CMK (cell line): ENCODE data around the gene DLGAP1.

Source experiments
- DNase-seq: peaks from one replicate; pipeline ENCODE4 v3.0.0-alpha.2; 2010; ENCODE audit warnings: low read depth

DLGAP1 gene

DNA sequence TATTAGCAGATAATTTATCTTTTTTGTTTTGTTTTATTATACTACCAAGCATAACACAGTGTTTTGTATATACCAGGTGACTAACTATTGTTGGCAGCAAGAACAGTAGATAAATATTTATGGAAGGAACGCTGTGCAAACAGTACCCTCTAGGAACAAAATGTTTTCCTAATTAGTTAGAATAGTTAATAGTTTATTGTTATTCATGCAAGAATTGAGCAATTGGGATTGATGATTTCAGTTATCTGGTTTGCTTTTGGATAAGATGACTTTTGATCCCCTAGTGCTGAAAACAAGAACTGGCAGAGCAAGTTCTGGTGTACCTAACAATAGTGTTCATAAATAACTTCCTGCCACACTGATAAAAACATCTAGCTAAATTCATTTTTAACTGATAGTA, 681.8 kb downstream of the DLGAP1 start:
- DNase-seq: no peak

DNA sequence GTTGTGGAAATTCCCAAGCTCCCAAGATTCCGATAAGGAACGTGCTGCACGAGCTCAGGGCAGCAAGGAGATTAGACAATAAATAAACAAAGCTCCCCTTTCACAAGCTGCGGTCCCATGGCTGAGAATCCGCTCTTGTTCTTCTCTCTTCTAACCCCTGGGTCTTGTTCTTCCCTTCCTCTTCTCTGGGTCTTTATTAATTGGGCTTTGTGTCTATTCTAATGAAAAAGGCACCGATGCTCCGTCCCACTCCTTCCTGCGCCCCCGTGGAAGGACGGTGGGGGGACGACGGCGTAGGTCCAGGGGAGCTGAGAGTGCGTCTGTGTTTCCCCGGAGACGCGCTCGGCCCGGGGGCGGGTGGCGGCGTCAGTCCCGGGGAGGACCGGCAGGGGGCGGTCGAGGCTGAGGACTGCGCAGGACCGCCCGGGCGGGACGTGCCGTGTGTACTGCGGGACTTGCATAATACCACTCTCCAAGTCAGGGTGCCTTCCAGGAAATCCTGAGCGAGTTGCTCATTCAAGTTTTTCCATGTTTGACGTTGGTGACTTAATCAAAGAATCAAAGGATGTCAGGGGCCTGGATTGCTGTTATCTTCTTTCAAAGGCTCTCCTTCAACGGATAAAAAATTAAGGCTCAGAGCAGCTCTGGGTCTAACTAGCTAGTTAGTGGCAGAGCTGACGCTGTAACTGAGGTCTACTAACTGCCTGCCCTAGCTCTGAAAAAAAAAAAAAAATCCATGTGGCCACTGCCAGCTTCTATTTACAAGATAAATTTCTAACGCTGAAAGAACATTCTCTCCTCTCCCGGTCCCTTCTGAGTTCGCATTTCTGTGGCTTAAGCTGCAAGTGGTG, 683.8 kb downstream of the DLGAP1 start:
- DNase-seq: peak; percentile 12

DNA sequence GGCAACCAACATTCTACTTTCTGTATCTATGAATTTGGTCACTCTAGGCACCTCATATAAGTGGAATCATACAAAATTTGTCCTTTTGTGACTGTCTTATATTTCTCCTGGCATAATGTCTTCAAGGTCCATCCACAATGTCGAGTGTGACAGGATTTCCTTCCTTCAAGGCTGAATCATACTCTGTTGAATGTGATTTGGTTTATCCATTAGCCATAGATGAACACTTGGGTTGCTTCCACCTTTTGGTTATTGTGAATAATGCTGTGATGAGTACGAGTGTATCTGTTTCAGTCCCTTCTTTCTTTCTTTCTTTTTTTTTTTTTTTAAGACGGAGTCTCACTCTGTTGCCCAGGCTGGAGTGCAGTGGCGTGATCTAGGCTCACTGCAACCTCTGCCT, 693.8 kb downstream of the DLGAP1 start:
- DNase-seq: no peak

DNA sequence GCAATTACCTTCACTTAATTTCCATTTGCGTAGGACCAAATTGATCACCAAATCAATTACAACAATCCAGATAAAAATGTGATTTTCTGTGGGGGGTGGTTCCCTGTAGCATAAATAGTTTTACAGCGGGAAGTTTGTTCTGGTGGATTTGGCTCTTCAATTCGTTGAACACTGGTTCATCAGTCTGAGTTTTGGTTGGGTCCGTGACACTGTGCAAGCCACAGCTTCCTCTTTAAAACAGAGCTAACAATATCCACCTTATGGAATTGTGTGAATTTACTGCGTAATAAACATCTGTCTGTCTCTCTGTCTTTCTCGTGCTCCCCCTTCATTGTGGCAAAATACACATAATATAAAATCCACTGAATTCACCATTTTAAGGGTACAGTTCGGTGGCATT, 694.4 kb downstream of the DLGAP1 start:
- no peak for DNase-seq

DNA sequence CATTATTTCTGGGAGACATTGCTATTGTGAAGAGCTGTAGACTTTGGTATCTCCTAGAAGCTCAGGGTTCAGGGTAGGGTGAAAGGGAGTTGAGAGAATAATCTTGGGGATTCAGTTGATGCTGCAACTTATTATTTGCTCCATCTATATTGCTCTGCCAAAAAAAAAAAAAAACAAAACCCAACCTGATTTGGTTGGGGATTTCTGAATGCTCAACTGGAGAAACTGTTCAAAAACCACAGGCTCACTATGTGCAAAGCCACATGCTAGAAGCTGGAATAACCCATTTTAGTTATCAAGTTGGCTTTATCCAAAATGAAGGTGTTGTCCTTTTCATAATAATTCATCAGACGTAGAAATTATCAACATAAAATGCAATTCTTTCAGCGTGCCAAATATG, 696.0 kb downstream of the DLGAP1 start:
- DNase-seq: no peak

DNA sequence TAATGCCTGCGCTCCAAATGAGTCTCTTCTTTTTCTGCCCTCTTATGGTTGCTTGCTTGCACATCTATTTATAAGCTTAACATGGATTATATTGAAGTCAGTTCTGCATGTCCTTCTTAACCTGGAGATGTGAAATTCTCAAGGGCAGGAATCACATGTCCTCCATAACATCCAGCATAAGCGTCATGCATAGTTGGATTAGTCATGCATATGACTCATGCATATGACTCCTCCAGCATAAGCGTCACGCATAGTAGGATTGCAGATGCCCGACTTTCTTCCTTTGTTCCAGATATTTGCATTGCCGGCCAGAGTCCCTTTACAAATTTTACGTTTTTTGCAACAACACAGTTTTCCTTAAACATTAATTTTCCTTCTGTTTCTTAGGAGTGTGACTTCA, 696.6 kb downstream of the DLGAP1 start:
- no peak for DNase-seq

DNA sequence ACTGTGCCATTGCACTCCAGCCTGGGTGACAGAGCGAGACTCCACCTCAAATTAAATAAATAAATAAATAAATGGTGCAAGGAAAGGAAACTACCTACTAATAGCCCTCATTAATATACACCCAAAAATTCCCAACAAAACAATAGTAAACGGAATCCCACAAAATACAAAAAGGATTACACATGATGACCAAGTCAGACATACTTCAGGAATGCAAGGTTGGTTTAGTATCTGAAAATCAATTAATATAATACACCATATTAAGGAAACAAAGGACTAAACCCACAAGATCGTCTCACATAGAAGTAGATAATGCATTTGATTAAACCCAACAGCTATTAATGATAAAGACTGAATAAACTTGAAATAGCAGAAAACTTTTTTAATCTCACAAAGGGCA, 697.7 kb downstream of the DLGAP1 start:
- DNase-seq: no peak

DNA sequence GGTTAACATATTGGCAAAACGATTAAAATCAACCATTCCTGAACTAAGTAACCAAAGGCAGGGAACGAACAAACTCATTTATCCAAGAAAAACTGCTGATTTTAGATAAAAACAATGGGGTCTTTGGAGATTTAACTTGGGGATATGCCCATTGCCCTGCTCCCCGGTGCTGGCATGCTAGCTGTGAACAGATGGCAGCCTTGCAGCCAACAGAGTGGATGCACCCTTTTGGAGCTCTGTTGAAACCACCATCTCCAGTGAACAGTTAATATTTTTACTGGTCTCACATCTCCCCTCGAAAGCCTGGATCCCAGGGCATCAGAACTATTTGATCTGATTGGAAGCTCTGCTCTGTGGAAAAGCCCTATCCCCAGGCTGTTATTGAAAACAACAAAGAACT, 702.0 kb downstream of the DLGAP1 start:
- DNase-seq: no peak

DNA sequence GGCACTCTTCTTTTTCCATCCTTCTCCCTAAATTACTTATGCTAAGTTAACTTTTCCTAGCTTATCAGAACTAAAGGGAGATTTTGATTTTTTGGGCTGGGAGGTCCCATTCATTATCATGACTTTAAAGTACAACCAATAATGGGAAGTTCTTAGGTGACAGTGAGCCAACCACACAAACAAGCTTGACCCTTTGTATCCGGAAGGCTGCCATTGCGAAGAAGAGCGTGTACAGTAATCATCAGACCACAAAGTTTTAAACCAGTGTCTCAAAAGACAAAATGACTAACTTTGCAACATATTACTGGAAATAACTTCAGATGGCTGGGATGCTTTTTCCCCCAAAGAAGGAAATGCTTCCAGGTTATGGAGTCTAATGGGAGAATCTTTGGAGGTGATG, 707.0 kb downstream of the DLGAP1 start:
- DNase-seq: no peak

DNA sequence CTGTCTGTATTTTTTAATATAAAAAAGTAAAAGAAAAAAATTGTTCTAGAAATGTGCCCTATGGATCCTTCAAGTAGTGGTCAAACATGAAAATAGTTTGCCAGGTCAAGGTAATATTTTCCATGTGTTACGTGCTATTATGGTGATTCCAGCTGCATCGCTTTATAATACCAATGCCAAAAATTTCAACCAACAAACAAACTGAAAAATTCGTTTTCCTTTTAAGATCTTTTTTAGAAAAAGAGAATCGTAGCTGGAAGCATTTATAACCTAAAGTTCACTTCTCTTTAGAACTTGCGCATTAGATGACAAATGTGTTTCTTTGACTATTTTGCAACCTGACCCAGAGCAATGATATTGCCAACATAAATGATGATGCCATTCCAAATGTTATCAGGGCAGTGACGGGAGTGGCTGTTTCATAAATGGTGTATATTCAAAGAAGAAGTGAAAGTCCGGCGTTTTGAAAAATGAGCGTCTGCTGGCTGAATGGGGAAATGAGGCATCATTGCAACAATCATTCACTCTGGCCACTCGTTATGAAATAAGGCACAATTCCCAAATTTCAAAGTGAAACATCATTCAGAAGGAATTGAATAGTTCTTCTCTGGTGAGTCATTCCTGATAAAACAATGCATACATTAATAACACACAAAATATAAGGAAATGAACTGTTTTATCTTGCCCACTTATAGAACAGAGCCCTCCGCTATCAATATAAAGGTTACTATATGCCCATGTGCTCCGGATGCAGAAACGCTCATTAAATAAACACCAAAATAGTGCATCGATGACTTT, 707.7 kb downstream of the DLGAP1 start:
- DNase-seq: no peak

DNA sequence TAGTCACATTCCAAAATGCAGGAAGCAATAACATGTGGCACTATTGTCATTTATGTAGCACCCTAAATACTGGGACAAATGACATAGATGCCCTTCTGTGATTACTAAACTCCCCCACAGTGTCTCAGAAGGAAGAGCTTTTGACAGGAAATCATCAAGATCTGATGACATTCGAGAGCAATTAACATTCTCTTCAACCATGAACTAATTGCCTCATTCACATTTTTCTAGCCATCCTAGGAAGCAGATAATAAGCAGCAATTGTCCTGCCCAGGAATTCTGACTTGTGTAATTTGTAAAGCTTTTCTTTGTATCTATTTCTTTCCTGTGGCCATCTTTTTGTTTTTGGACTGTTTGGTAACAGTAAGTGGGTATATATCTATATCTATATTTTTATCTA, 712.6 kb downstream of the DLGAP1 start:
- DNase-seq: no peak

DNA sequence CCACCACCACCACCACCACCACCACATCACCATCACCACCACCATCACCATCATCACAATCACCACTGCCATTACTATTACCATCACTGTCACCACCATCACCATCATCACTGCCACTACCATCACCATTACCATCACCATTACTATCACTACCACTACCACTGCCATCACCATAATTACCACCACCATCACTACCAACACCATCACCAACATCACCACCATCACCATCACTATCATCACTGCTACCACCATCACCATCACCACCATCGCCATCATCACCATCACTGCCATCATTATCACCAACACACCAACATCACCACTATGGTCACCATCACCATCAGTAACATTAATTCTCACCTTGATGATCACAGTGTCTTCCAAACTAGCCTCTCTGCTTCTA, 713.8 kb downstream of the DLGAP1 start:
- no peak for DNase-seq

DNA sequence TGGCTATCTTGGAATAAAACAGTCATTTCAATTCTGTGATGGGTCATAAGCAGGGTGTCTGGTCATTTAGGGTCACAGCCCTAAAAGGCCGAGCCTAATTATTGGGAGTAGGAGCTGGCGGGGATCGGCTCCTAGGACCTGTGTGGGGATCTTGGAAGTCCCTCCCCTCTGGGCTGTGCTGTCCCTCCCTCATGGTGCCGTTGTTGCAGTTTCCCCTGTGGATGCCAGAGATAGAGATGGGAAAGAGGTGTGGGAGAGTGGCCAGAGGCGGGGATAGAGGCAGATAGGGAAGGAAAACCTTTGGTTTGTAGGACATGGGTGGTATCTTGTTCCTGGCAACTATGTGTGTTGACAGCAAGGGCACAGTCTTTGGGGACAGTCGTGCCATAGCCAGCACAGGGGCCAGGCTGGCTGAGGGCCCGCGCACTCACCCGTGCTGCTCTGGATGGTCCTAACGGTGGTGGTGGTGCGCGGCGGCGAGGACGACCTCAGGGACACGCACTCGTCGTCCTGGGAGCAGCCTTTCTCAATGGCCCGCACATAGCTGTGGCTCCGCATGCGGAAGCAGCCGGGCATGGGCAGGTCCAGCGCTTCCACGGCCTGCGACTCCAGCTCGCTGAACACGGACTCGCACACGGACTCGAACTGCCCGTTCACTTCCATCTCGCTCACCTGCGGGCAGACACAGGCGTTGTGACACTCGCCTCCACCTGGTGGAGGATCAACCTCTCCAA, 726.2 kb downstream of the DLGAP1 start:
- no peak for DNase-seq

DNA sequence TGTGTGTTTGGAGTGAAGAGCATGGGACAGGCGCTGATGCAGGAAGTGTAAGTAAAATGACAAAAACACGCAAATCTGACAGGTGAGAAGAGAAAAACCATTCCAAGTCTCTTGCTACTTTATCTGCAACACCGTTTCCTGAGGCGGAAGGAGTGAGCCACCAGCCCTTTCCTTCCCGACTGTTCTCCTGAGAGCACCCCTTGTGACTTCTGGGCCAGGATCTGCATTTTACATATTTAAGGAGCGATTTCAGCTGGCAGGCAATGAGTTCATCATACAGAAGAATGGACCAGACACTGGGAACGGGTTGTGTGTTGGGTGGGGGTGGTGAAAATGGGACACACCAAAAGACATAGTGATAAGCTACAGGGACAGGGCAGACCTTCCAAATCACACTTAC, 727.8 kb downstream of the DLGAP1 start:
- no peak for DNase-seq

DNA sequence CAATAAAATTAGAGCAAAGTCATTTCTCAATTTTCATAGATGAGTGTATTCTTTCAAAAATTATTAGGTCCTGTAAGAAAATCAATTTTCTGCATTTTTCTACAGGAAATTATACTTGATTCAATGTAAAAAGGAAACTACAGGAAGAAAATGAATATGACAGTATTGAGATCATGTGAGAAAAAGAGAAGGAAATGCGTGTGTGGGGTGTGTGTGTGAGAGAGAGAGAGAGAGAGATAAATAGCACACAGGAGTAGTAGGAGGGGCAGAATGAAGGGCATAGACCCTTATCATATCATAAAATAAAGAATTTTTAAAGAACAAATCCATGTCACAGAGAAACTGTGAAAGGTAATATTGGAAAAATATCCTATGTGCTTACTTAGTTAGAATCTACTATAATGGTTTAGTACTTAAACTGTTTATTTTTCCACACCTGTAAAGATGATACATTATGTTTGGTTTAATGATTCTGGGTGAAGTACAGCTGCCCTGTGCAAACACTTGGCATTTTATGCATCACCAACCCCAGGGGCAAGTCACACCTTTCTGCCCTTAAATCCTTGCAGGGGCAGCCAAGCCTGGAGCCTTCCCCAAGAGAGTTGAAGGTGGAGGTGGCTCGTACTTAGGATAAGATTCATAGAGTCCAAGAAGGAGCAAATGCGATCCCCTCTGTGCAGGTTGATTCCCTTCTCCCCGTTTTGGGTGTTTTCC, 728.7 kb downstream of the DLGAP1 start:
- no peak for DNase-seq

DNA sequence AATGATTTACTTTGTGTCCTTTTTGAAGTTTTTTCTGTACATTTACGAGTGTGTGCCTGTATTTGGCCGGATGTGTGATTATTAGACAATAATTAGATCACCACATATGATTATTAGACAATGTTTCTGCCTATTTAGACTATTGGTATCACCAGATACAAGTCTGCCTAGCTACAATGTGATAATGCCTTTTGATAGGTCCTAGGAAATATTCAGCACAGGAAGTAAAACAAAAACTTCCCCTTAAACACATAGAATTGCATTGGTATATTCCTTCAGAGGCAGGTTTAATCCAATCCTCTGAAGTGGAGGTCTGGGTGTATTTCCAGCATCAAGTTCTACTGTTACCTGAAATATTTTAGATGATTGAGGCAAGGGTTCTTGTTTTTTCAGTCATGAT, 730.0 kb downstream of the DLGAP1 start:
- no peak for DNase-seq

DNA sequence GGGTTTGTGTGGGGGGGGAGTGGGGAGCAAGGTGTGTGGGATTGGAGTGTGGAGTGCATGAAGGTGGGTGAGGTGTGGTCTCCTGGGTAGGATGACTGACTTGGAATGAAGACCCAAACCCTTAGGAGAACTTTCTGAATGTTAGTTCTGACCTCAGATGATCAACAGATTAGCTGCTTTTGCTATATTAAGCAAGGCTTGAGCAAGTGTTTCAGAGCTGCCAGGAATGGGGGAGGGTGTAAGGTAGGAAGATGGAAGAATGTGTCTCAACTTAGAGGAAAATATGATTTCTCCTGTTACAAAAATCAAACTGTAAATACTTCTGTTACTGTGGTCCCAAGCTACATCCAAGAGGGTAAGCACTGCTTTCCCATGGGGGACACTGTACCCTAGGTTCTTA, 731.6 kb downstream of the DLGAP1 start:
- DNase-seq: no peak

DNA sequence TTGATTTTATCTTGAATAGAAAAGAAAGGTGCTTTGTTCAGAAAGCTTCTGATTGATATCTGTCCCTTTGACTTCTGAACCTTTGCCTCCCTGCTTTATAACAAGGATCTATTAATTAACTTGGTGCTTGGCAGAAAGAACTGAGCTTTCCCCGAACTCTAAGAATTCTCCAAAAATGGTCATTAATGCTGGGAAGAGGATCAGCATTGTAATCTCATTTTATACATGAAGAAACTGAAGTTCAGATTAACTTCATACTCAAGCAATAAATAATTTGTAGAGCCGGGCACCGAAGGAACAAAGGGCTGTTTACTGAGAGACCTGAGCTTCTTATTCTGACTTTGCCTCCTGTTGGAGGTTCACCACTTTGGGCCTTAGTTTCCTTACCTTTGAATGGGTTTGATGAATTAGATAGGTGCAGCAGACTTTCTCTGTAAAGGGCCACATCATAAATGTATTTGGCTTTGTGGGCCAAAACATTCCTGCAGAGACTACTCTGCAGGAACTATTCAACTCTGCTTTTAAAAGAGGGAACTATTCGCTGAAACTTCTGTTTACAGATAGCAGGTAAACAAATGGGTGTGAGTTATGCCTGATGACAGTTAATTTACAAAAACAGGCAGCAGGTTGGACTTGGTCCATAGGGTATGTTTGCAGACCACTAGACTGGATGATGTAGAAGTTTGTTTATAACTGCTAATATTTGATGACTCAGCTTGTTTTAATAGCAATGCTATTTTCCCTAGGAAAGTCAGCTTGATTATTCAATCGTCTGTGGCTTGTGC, 732.3 kb downstream of the DLGAP1 start:
- DNase-seq: no peak

DNA sequence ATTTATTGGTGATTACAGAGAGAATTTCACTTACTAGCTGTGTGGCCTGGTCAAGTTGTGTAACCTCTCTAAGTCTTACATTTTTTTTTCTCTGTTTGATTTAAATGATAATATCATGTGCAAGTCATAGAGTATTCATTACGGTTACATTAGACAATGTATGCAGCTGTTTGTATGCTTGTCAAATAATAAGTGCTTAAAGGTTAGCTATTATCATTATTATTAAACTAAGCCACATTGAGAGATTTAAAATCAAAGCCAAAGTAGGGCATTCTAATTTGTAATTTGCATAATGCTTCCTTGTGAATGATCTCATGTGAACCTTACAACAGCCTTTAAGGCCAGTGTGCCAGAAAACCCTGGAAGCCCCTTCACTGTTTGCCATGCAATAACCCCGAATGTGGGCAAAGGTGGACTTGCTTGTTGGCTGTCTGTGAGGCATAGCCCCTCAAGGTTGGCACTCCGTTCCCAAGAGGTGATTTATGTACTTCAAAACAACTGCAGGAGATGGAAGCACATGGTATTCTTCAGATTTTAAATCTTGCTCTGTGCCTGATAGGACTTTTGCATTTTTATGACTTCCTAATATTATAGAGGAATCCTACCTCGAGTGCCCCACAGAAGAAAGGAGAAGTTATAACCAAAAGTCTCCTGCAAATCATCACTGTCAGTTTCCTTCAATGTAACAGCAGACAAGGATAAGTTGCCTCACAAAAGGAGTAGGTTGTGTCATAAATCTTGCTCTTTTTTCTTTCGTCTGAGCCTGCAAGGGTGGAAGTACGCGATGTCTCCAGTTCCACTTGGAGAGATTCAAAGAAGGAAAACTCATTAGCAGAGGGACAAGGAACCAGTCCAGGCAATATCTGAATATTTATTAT, 733.1 kb downstream of the DLGAP1 start:
- DNase-seq: no peak

DNA sequence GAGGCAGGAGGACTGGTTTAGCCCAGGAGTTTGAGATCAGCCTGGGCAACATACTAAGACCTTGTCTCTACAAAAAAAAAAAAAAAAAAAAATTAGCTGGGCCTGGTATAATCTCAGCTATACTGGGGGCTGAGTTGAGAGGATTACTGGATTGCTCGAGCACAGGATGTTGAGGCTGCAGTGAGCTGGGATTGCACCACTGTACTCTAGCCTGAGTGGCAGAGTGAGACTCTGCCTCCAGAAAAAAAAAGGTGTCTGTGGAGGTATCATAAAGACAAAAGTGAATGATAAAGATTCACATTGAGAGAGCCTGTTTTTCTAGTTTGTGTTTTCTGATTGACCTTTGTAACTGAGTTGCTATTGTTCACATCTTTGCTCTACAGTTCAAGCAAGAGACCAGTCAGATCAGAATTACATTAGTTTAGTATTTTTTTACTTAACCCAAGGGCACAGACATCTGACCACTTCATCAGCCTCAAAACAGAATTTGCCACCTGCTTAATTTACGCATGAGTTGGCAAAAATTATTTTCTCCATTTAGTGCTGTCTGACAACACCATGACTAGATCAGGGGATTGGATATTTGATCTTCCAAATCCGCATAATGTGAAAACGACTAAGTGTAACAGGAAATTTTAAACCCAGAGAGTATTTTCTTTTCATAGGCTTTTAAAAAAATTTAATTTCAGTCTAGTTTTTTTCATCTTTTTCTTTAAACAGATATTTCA, 734.1 kb downstream of the DLGAP1 start:
- no peak for DNase-seq
